ENCODE measurements around the gene ROBO4. TPM values are rescaled to one million over a fixed set of nuclear protein-coding genes. Genes with fewer than 3 reads are reported as not detected.
A peak's percentile ranks its signal among the peaks of the same experiment; 100 is the strongest.

The ROBO4 gene
- total RNA-seq, 1 donor from 2014 or later: 27.6 TPM

DNA sequence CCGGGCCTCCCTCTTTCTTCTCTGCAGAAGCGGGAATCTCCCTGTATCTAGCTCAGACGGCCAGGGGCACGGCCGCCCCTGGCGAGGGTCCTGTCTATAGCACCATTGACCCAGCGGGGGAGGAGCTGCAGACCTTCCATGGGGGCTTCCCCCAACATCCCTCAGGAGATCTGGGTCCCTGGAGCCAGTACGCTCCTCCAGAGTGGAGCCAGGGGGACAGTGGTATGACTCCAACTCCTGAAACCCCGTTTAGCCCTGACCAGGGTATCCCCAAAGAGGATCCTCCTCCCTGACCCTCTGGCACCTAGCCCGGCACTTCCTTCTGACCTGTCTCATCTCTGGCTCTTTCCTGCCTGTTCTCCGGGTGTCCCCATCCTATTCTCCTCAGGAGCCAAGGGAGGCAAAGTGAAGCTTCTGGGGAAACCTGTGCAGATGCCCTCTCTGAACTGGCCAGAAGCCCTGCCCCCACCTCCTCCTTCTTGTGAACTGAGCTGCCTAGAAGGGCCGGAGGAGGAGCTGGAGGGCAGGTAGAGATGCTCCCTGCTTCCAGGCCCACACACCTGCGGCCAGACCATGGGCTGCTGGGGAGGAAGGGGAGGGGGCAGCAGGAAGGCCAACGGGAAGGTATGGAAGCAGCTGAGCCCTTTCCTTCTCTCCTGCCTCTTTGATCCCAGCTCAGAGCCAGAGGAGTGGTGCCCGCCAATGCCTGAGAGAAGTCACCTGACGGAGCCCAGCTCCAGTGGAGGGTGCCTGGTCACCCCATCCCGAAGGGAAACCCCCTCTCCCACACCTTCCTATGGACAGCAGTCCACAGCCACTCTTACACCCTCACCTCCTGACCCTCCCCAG, 19.5 kb downstream of the ROBO4 start:
- ATAC-seq (no peak), DNase-seq (ENCODE audit: missing footprints) (no peak)
- intact Hi-C loops (cut with DNase I): loop anchor here (2.0 to 5.0 kb wide), 2 partner anchors 19 to 74 kb away; partner anchors contain the start of genes CCDC15 and ROBO4

DNA sequence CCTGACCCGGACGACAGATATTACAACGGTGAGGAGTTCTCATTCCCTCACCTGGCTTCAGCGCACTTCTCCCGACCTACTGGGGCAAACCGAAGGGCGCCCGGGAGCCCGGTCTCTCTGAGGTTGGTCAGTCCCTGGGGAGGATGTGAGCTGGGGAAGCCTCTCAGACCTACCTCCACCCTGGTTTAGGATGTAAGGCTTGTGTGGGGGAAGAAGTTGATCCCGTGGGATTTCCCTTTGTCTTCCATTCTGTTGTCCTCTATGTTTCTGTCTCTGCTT, 20.1 kb downstream of the ROBO4 start:
- intact Hi-C loops (cut with DNase I): loop anchor here (2.0 to 5.0 kb wide), 2 partner anchors 19 to 75 kb away; partner anchors contain the start of genes CCDC15 and ROBO4
- DNase-seq (ENCODE audit: missing footprints) (no peak), ATAC-seq (no peak)

- DNase-seq (ENCODE audit: missing footprints): no peak
- no peak for ATAC-seq
- intact Hi-C loops (cut with DNase I): loop anchor here (1.0 to 5.0 kb wide), 3 partner anchors 20 to 75 kb away; partner anchors contain the start of genes CCDC15 and ROBO4
Observed at GRCh38 chr11:124876818-124877630, 20.6 kb downstream of the ROBO4 start.

GRCh38 chr11:124875943-124876817, 21.5 kb downstream of the ROBO4 start:
- ATAC-seq: peak; percentile 93
- intact Hi-C loops (cut with DNase I): loop anchor here (1.0 to 5.0 kb wide), 3 partner anchors 21 to 76 kb away; partner anchors contain the start of genes CCDC15 and ROBO4
- peak; percentile 90 for DNase-seq (ENCODE audit: missing footprints)

DNA sequence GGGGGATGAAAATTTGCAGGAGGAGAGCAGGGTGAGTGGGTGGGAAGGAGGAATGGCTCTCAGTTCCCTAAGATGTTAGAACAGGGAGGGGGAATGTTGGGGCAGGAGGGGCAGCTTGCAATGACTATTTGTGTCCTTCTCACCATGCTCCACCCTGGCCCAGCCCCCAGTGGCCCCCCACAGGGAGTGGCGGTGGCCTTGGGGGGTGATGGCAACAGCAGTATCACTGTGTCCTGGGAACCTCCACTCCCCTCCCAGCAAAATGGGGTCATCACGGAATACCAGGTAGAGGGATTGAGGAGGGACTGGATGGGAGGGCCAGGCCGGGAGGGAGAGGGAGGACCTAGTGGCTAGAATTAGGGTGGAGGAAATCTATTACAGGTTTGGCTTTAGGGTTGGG, 22.3 kb downstream of the ROBO4 start:
- DNase-seq (ENCODE audit: missing footprints): no peak
- intact Hi-C loops (cut with DNase I): loop anchor here (5.0 kb wide), 1 partner anchor 77 kb away; the partner anchor contains the start of gene CCDC15
- no peak for ATAC-seq

DNA sequence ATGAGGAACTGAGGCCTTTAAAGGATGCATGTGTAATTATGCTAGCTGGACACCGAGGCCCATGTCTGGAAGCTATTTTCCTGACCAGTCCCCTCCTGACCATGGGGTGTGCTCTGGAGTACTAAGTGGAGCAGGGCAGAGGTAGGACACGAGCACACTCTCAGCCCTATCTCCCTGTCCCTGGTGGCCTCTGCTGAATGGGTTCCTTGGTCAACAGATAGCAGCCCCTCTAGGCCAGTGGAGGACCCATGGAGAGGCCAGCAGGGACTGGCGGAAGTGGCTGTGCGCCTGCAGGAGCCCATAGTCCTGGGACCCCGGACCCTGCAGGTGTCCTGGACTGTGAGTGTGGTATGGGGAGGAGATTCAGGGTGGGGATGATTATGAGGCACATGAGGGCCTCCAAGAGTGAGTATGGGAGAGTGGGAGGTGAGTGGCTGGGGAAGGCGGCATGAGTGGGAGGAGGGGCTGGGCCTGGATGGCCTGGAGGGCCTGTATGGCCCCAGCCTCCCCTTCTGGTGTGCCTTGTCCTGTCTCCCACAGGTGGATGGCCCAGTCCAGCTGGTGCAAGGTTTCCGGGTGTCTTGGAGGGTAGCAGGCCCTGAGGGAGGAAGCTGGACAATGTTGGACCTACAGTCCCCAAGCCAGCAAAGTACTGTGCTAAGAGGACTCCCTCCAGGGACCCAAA, 23.0 kb downstream of the ROBO4 start:
- no peak for DNase-seq (ENCODE audit: missing footprints)
- intact Hi-C loops (cut with DNase I): loop anchor here (5.0 kb wide), 1 partner anchor 78 kb away; the partner anchor contains the start of gene CCDC15
- no peak for ATAC-seq

DNA sequence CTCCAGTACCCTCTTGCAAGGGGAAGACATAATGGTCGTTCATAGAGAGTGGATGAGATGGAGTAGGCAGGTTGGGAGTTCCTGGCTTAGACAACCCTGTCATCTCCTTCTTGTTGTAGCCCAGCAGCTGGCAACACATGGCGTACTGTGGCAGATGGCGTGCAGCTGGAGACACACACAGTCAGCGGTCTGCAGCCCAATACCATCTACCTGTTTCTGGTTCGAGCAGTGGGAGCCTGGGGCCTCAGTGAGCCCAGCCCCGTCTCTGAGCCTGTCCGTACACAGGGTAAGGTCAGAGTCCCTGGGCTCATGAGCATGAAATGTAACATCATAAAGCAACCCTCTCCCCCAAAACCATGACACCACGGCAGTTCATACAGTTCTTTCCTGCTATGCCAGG, 23.7 kb downstream of the ROBO4 start:
- DNase-seq (ENCODE audit: missing footprints) (no peak), ATAC-seq (no peak)
- intact Hi-C loops (cut with DNase I): no loop called here

DNA sequence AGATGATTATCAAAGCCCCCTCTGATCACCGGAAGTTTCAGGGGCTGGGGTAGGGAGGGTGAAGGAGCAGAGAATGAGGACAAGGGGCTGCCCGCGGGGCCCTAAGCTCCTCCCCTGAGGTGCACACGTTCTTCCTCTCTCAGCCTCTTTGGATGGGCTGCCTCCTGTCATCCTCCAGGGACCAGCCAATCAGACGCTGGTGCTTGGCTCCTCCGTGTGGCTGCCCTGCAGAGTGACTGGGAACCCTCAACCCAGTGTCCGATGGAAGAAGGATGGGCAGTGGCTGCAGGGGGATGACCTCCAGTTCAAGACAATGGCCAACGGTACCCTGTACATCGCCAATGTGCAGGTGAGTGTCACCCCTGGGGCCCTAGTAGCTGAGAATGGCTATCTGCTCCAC, 24.9 kb downstream of the ROBO4 start:
- intact Hi-C loops (cut with DNase I): no loop called here
- ATAC-seq (no peak), DNase-seq (ENCODE audit: missing footprints) (no peak)

GRCh38 chr11:124872280-124872679, 25.4 kb downstream of the ROBO4 start:
- intact Hi-C loops (cut with DNase I): no loop called here
- no peak for ATAC-seq
- DNase-seq (ENCODE audit: missing footprints): no peak

- no peak for DNase-seq (ENCODE audit: missing footprints)
- ATAC-seq: no peak
- intact Hi-C loops (cut with DNase I): no loop called here
Observed at GRCh38 chr11:124870430-124870829, 27.2 kb downstream of the ROBO4 start.

DNA sequence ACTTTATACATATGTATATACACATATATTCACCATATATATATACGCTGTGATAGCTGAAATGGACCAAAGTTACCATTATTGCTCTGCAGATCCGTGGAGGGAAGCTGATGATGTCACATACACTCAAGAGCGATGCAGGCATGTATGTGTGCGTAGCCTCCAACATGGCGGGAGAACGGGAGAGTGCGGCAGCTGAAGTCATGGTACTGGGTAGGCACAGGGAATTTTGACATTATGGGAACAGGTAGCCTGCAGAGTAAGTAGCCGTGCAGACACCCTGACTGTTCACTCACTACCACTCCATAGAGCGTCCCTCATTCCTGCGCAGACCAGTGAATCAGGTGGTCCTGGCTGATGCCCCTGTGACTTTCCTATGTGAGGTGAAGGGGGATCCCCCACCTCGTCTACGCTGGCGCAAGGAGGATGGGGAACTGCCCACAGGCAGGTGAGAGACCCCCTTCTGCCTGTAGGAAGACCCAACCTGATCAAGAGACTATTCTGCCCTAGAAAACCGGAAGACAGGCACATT, 27.7 kb downstream of the ROBO4 start:
- intact Hi-C loops (cut with DNase I): no loop called here
- DNase-seq (ENCODE audit: missing footprints) (no peak), ATAC-seq (no peak)

GRCh38 chr11:124869331-124869730, 28.3 kb downstream of the ROBO4 start:
- intact Hi-C loops (cut with DNase I): no loop called here
- no peak for DNase-seq (ENCODE audit: missing footprints)
- no peak for ATAC-seq

GRCh38 chr11:124868331-124869274, 29.1 kb downstream of the ROBO4 start:
- no peak for ATAC-seq
- intact Hi-C loops (cut with DNase I): no loop called here
- DNase-seq (ENCODE audit: missing footprints): no peak

DNA sequence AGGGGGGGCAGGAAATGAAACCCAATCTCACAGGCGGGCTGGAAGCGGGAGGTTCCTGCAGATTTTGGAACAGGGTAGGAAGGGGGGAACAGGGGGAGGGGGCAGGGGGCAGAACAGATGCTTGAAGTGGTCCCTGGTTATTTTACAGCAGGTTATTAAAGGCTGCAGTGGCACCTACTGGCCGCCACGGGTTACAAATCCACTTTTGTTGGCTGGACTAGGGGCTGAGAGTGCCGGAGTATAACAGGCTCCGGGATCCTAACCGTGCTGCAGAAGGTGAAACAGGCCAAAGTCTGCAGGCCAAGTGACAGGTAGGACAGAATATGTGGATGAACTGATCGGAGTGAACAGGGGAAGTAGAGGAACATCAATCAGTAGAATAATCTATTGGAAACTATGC, 30.0 kb downstream of the ROBO4 start:
- DNase-seq (ENCODE audit: missing footprints): no peak
- ATAC-seq: no peak
- intact Hi-C loops (cut with DNase I): no loop called here

DNA sequence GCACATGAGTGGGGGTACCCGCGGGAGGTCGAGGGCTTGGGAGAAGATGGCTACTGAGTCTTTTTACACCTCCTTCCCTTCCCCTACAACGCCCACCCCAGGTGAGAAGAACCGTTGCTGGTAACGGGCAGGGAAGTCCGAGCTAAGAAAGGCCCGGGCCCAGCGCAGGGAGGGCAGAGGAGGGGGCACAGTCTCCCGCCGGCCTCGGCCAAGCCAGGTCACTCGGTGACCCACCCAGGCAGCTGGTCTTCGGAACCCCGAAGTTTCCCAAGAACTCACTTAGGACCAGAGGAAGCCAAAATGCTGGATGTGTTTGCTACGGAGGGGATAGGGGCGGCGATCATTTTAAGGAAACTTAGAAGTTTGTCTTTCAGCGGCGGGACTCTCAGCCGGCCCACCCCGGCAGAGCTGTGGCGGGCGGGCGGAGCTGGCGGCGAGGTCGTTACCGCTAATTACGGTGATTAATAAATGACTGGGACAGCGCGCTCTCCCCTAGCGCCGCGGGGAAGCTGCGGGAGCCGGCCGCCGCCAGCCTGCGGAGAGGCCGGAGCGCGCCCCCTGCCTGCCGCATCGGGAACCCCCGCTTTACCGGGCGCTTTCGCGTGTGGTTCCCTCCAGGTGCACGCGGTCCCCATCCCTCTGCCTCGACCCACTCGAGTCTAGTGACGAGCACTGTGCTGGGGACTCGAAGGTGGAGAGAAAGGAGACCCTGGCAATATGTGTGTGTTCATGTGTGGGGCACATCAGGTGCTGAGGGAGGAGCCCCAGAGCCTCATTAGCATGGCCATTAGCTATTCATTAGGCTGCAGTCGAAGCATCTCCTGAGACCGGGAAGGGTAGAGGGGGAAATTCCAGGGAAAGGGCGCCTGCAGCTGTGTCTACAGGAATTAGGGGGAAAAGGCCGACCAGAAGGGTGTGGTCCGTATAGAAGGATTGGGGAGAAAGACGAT, 31.5 kb downstream of the ROBO4 start:
- DNase-seq (ENCODE audit: missing footprints) (no peak), ATAC-seq (peak; percentile 41)

More for the DNA sequence above, 31.5 kb downstream of the ROBO4 start:
- intact Hi-C loops (cut with DNase I): no loop called here
